ENCODE data around the gene DLL4.

The DLL4 gene

GRCh38 chr15:40964634-40965033, 35.5 kb downstream of the DLL4 start:
- no peak overlapping the region for H3K4me3 Mint-ChIP-seq
- no peaks in the 10 kb centered on the region for H3K9me3 Mint-ChIP-seq (ENCODE audit: low read depth)
- no peak overlapping the region for H3K27ac Mint-ChIP-seq
- no peaks in the 10 kb centered on the region for H3K4me1 Mint-ChIP-seq (ENCODE audit: low read depth)
- H3K36me3 Mint-ChIP-seq, result no peaks in the 10 kb centered on the region
- no peaks in the 10 kb centered on the region for H3K27me3 Mint-ChIP-seq

GRCh38 chr15:40968290-40969085, 39.3 kb downstream of the DLL4 start:
- Mint-ChIP-seq H3K9me3 (ENCODE audit: low read depth) (no peaks in the 10 kb centered on the region), H3K27ac (no peak overlapping the region), H3K4me1 (ENCODE audit: low read depth) (peaks cover 2% of the 10 kb centered on the region), H3K36me3 (no peaks in the 10 kb centered on the region), H3K4me3 (no peak overlapping the region), H3K27me3 (no peaks in the 10 kb centered on the region)

- Mint-ChIP-seq H3K4me3 (no peak overlapping the region), H3K36me3 (no peaks in the 10 kb centered on the region), H3K9me3 (ENCODE audit: low read depth) (no peaks in the 10 kb centered on the region), H3K27me3 (no peaks in the 10 kb centered on the region), H3K4me1 (ENCODE audit: low read depth) (peaks cover 2% of the 10 kb centered on the region), H3K27ac (no peak overlapping the region)
Measured at GRCh38 chr15:40969363-40969762, 40.2 kb downstream of the DLL4 start.

- H3K36me3 Mint-ChIP-seq, result no peaks in the 10 kb centered on the region
- H3K4me1 Mint-ChIP-seq (ENCODE audit: low read depth), result peaks cover 2% of the 10 kb centered on the region
- H3K4me3 Mint-ChIP-seq, result no peak overlapping the region
Measured at GRCh38 chr15:40974879-40975278, 45.7 kb downstream of the DLL4 start.

GRCh38 chr15:40976819-40977218, 47.7 kb downstream of the DLL4 start:
- H3K4me3 Mint-ChIP-seq, result no peak overlapping the region
- H3K27me3 Mint-ChIP-seq, result no peaks in the 10 kb centered on the region
- H3K36me3 Mint-ChIP-seq, result peaks cover 2% of the 10 kb centered on the region
- no peaks in the 10 kb centered on the region for H3K9me3 Mint-ChIP-seq (ENCODE audit: low read depth)
- H3K4me1 Mint-ChIP-seq (ENCODE audit: low read depth), result peaks cover 2% of the 10 kb centered on the region
- peak overlapping the region; percentile 72 for H3K27ac Mint-ChIP-seq

More at GRCh38 chr15:40974879-40975278, 45.7 kb downstream of the DLL4 start:
- Mint-ChIP-seq H3K27me3 (no peaks in the 10 kb centered on the region), H3K9me3 (ENCODE audit: low read depth) (no peaks in the 10 kb centered on the region), H3K27ac (no peak overlapping the region)

- Mint-ChIP-seq H3K36me3 (peaks cover 2% of the 10 kb centered on the region), H3K27ac (no peak overlapping the region), H3K9me3 (ENCODE audit: low read depth) (no peaks in the 10 kb centered on the region), H3K27me3 (no peaks in the 10 kb centered on the region), H3K4me3 (no peak overlapping the region), H3K4me1 (ENCODE audit: low read depth) (no peaks in the 10 kb centered on the region)
Measured at GRCh38 chr15:40978141-40978540, 49.0 kb downstream of the DLL4 start.

GRCh38 chr15:40978562-40978961, 49.4 kb downstream of the DLL4 start:
- Mint-ChIP-seq H3K36me3 (peaks cover 3% of the 10 kb centered on the region), H3K27ac (no peak overlapping the region), H3K27me3 (no peaks in the 10 kb centered on the region), H3K4me1 (ENCODE audit: low read depth) (no peaks in the 10 kb centered on the region), H3K4me3 (no peak overlapping the region), H3K9me3 (ENCODE audit: low read depth) (no peaks in the 10 kb centered on the region)

- no peaks in the 10 kb centered on the region for H3K4me1 Mint-ChIP-seq (ENCODE audit: low read depth)
- H3K4me3 Mint-ChIP-seq, result no peak overlapping the region
- no peak overlapping the region for H3K27ac Mint-ChIP-seq
- no peaks in the 10 kb centered on the region for H3K9me3 Mint-ChIP-seq (ENCODE audit: low read depth)
- H3K36me3 Mint-ChIP-seq, result peaks cover 5% of the 10 kb centered on the region
- H3K27me3 Mint-ChIP-seq, result no peaks in the 10 kb centered on the region
Measured at GRCh38 chr15:40981186-40981585, 52.0 kb downstream of the DLL4 start.

- Mint-ChIP-seq H3K4me3 (no peak overlapping the region), H3K4me1 (ENCODE audit: low read depth) (no peaks in the 10 kb centered on the region), H3K9me3 (ENCODE audit: low read depth) (no peaks in the 10 kb centered on the region), H3K27me3 (no peaks in the 10 kb centered on the region), H3K27ac (no peak overlapping the region), H3K36me3 (peaks cover 11% of the 10 kb centered on the region)
Measured at GRCh38 chr15:40982855-40983254, 53.7 kb downstream of the DLL4 start.

GRCh38 chr15:40984406-40984805, 55.3 kb downstream of the DLL4 start:
- no peaks in the 10 kb centered on the region for H3K4me1 Mint-ChIP-seq (ENCODE audit: low read depth)
- H3K27me3 Mint-ChIP-seq, result no peaks in the 10 kb centered on the region

GRCh38 chr15:40984964-40985363, 55.8 kb downstream of the DLL4 start:
- Mint-ChIP-seq H3K27me3 (no peaks in the 10 kb centered on the region), H3K27ac (no peak overlapping the region), H3K4me3 (no peak overlapping the region), H3K36me3 (peaks cover 15% of the 10 kb centered on the region), H3K4me1 (ENCODE audit: low read depth) (no peaks in the 10 kb centered on the region), H3K9me3 (ENCODE audit: low read depth) (no peaks in the 10 kb centered on the region)

More at GRCh38 chr15:40984406-40984805, 55.3 kb downstream of the DLL4 start:
- Mint-ChIP-seq H3K9me3 (ENCODE audit: low read depth) (no peaks in the 10 kb centered on the region), H3K4me3 (no peak overlapping the region), H3K36me3 (peaks cover 11% of the 10 kb centered on the region), H3K27ac (no peak overlapping the region)

GRCh38 chr15:40985541-40986330, 56.6 kb downstream of the DLL4 start:
- Mint-ChIP-seq H3K27me3 (no peaks in the 10 kb centered on the region), H3K27ac (no peak overlapping the region), H3K36me3 (peaks cover 17% of the 10 kb centered on the region), H3K9me3 (ENCODE audit: low read depth) (no peaks in the 10 kb centered on the region), H3K4me3 (no peak overlapping the region), H3K4me1 (ENCODE audit: low read depth) (peaks cover 6% of the 10 kb centered on the region)

GRCh38 chr15:40986820-40987219, 57.7 kb downstream of the DLL4 start:
- no peaks in the 10 kb centered on the region for H3K27me3 Mint-ChIP-seq
- H3K36me3 Mint-ChIP-seq, result peaks cover 21% of the 10 kb centered on the region
- H3K4me3 Mint-ChIP-seq, result no peak overlapping the region
- no peaks in the 10 kb centered on the region for H3K9me3 Mint-ChIP-seq (ENCODE audit: low read depth)
- H3K27ac Mint-ChIP-seq, result no peak overlapping the region
- peaks cover 12% of the 10 kb centered on the region for H3K4me1 Mint-ChIP-seq (ENCODE audit: low read depth)

GRCh38 chr15:40988156-40988555, 59.0 kb downstream of the DLL4 start:
- Mint-ChIP-seq H3K4me1 (ENCODE audit: low read depth) (peaks cover 12% of the 10 kb centered on the region), H3K36me3 (peaks cover 21% of the 10 kb centered on the region), H3K27me3 (no peaks in the 10 kb centered on the region), H3K9me3 (ENCODE audit: low read depth) (no peaks in the 10 kb centered on the region), H3K4me3 (no peak overlapping the region), H3K27ac (no peak overlapping the region)

Measured in activated naive CD8-positive, alpha-beta T cell (primary cell).